GM12878 (cell line): ENCODE results near the gene CCL22. TPM values are rescaled to one million over a fixed set of nuclear protein-coding genes. Genes with fewer than 3 reads are reported as not detected.

Experiments used
- ASH2L ChIP-seq: fragments of 300-600, 200-600 bp; sonication (generic); IDR thresholded peaks from 2 replicates; pipeline ENCODE4 v1.6.1; 2017; ENCODE audit warnings: low read depth, mild to moderate bottlenecking, borderline replicate concordance
- FOXK2 ChIP-seq: fragments of 450-650 bp; IDR thresholded peaks from 2 replicates; pipeline ENCODE4 v1.6.1; 2017; ENCODE audit warnings: mild to moderate bottlenecking, moderate library complexity
- FOXM1 ChIP-seq: IDR thresholded peaks from 2 replicates; pipeline ENCODE4 v1.6.1; 2012; ENCODE audit warnings: low read depth, mild to moderate bottlenecking, inconsistent platforms, low read length, moderate library complexity
- GABPA ChIP-seq: IDR thresholded peaks from 2 replicates; pipeline ENCODE4 v1.6.1; 2014; ENCODE audit warnings: antibody characterized with exemption, low read depth, mild to moderate bottlenecking, inconsistent platforms
- IKZF2 ChIP-seq, 2 experiments: fragments of 450-650 bp; IDR thresholded peaks; 2 replicates each; pipeline ENCODE4 v1.6.1; 2017; ENCODE audit warnings: mild to moderate bottlenecking in 2 of 2, moderate library complexity in 2 of 2
- KDM1A ChIP-seq: fragments of 200-600 bp; sonication (generic); IDR thresholded peaks from 2 replicates; pipeline ENCODE4 v1.6.1; 2016; ENCODE audit warnings: borderline replicate concordance
- MYB ChIP-seq: fragments of 150-350 bp; IDR thresholded peaks from 2 replicates; pipeline ENCODE4 v1.6.1; 2014; ENCODE audit warnings: mild to moderate bottlenecking, low read depth, low read length, borderline replicate concordance
- MYC ChIP-seq: IDR thresholded peaks from 2 replicates; pipeline ENCODE4 v1.6.1; 2011; ENCODE audit warnings: mild to moderate bottlenecking, low read length, moderate library complexity, inconsistent platforms; ENCODE audit not compliant: insufficient read depth, insufficient replicate concordance, insufficient read length, severe bottlenecking
- NFXL1 ChIP-seq: fragments of 450-650 bp; IDR thresholded peaks from 2 replicates; pipeline ENCODE4 v1.6.1; 2017; ENCODE audit warnings: antibody characterized with exemption, mild to moderate bottlenecking, borderline replicate concordance
- NFYA ChIP-seq: IDR thresholded peaks from 2 replicates; pipeline ENCODE4 v1.6.1; 2011; ENCODE audit warnings: low read depth, mild to moderate bottlenecking, low read length, improper control_type of control experiment, borderline replicate concordance
- PAX5 ChIP-seq: IDR thresholded peaks from 2 replicates; pipeline ENCODE4 v1.6.1; 2011; ENCODE audit warnings: low read depth, low read length, borderline replicate concordance
- PML ChIP-seq: IDR thresholded peaks from 2 replicates; pipeline ENCODE4 v1.6.1; 2012; ENCODE audit warnings: low read length, inconsistent platforms
- POLR2AphosphoS5 ChIP-seq: IDR thresholded peaks from 2 replicates; pipeline ENCODE4 v1.6.1; 2011; ENCODE audit warnings: mild to moderate bottlenecking, low read length, inconsistent platforms
- PRDM15 ChIP-seq: fragments of 450-650 bp; formaldehyde crosslinking; IDR thresholded peaks from 2 replicates; pipeline ENCODE4 v1.4.0; 2020; ENCODE audit warnings: mild to moderate bottlenecking, moderate library complexity
- RAD21 ChIP-seq: IDR thresholded peaks from 2 replicates; pipeline ENCODE4 v1.6.1; 2011; ENCODE audit warnings: mild to moderate bottlenecking, low read depth, low read length, moderate library complexity; ENCODE audit not compliant: insufficient read depth
- RBBP5 ChIP-seq: fragments of 200-600 bp; sonication (generic); conservative IDR thresholded peaks from 2 replicates; pipeline ENCODE4 v1.6.1; 2016
- REST ChIP-seq: IDR thresholded peaks from 2 replicates; pipeline ENCODE4 v1.6.1; 2012; ENCODE audit warnings: mild to moderate bottlenecking, low read depth, low read length
- SMARCA5 ChIP-seq: fragments of 450-650 bp; IDR thresholded peaks from 2 replicates; pipeline ENCODE4 v1.6.1; 2017; ENCODE audit warnings: mild to moderate bottlenecking
- ZBED1 ChIP-seq: IDR thresholded peaks from 2 replicates; pipeline ENCODE4 v1.6.1; 2016; ENCODE audit warnings: borderline replicate concordance
- ZBTB4 ChIP-seq: fragments of 450-650 bp; formaldehyde crosslinking; IDR thresholded peaks from 2 replicates; pipeline ENCODE4 v1.4.0; 2022; ENCODE audit warnings: mild to moderate bottlenecking, moderate library complexity
- ZNF207 ChIP-seq: fragments of 450-650 bp; IDR thresholded peaks from 2 replicates; pipeline ENCODE4 v1.6.1; 2014; ENCODE audit warnings: antibody characterized with exemption, mild to moderate bottlenecking, borderline replicate concordance
- ZNF217 ChIP-seq: fragments of 450-650 bp; IDR thresholded peaks from 2 replicates; pipeline ENCODE4 v1.6.1; 2017; ENCODE audit warnings: antibody characterized with exemption, mild to moderate bottlenecking
- polyA plus RNA-seq, 11 experiments: library from polyadenylated mRNA; depleted of rRNA in 4 of 11; unstranded in 6 of 11; stranded (reverse) in 5 of 11; fragments of >200 nt; fragmentation: Nextera tagmentation in 4 of 11; fragmentation: Illumina TruSeq in 1 of 11; extraction: Ambion mirVana in 4 of 11; extraction: Trizol in 1 of 11; gene quantifications; 1 replicate in 1 of 11; 2 replicates in 10 of 11; pipeline versions ENCODE4 v1.2.1 to v1.2.3, GENCODE V29; 2011 to 2016; ENCODE audit warnings: inconsistent platforms in 2 of 11, missing spikeins in 2 of 11, low read depth in 1 of 11
- total RNA-seq, 4 experiments: library from RNA; depleted of rRNA in 3 of 4; stranded (reverse); fragments of >200 nt in 3 of 4; fragmentation: Illumina TruSeq in 1 of 4; extraction: Trizol in 1 of 4; gene quantifications; 2 replicates each; pipeline versions ENCODE4 v1.2.1 to v1.2.3, GENCODE V29; 2013 to 2021

The CCL22 gene
- total and polyA plus RNA-seq, 10 of the 15 experiments (the other 5 are each of a cell fraction or from before 2014, with no cell fraction given): 38.0 to 704 (median 349) TPM

- TF ChIP-seq ZBTB4 (CRISPR knock-in tag): no peak
- peak; percentile 6 to 40; a peak in 2 of 4 replicates for TF ChIP-seq IKZF2 (IDR thresholded peaks at IDR 0.05)
- no peak for TF ChIP-seq ZNF207
- TF ChIP-seq MYB: no peak
- TF ChIP-seq ASH2L: no peak
- TF ChIP-seq PML: peak; percentile 94
- no peak for TF ChIP-seq KDM1A
- TF ChIP-seq FOXM1: peak; percentile 45; the same call in 1 of the 2 replicates
- TF ChIP-seq NFYA: no peak
- TF ChIP-seq ZBED1: peak; percentile 88; the same call in 1 of the 2 replicates
- no peak for TF ChIP-seq PAX5
- TF ChIP-seq MYC: no peak
- no peak for TF ChIP-seq GABPA
- no peak for TF ChIP-seq REST
- no peak for TF ChIP-seq RBBP5
- TF ChIP-seq SMARCA5: peak; percentile 43; the same call in 1 of the 2 replicates
- no peak for TF ChIP-seq NFXL1
- TF ChIP-seq PRDM15 (CRISPR knock-in tag): no peak
- TF ChIP-seq FOXK2: no peak
- no peak; the same call in 1 of the 2 replicates for TF ChIP-seq ZNF217
- TF ChIP-seq POLR2AphosphoS5: peak; percentile 89
- no peak for TF ChIP-seq RAD21
Observed at GRCh38 chr16:57358527-57359095, at the start of gene CCL22 (continued).
